Progenitor cell of endocrine pancreas (in vitro differentiated cells): ENCODE results near the gene CNDP1. TPM values are rescaled to one million over a fixed set of nuclear protein-coding genes. Genes with fewer than 3 reads are reported as not detected.

ENCODE experiments used
- DNase-seq: peaks from one replicate; pipeline ENCODE4 v3.0.0; 2021; ENCODE audit warnings: low spot score; ENCODE audit not compliant: unreplicated experiment
- H3K27ac Mint-ChIP-seq: 2 replicates; pipeline ENCODE4 v1.8.0; 2021; ENCODE audit warnings: mild to moderate bottlenecking, moderate library complexity, mixed read lengths
- H3K27me3 Mint-ChIP-seq: 2 replicates; pipeline ENCODE4 v1.8.0; 2021; ENCODE audit warnings: mixed read lengths
- H3K36me3 Mint-ChIP-seq: 2 replicates; pipeline ENCODE4 v1.8.0; 2022; ENCODE audit warnings: mixed read lengths; ENCODE audit not compliant: insufficient read depth
- H3K4me1 Mint-ChIP-seq: 2 replicates; pipeline ENCODE4 v1.8.0; 2021; ENCODE audit warnings: low read depth, mixed read lengths
- H3K4me3 Mint-ChIP-seq: 2 replicates; pipeline ENCODE4 v1.8.0; 2021; ENCODE audit warnings: low read depth, mild to moderate bottlenecking, moderate library complexity, mixed read lengths
- H3K9me3 Mint-ChIP-seq: 2 replicates; pipeline ENCODE4 v1.8.0; 2021; ENCODE audit warnings: low read depth, mixed read lengths
- CTCF ChIP-seq: fragments of 200-600 bp; sonication (generic); IDR thresholded peaks from one replicate; pipeline ENCODE4 v1.5.0; 2021; ENCODE audit warnings: antibody characterized with exemption, mild to moderate bottlenecking; ENCODE audit not compliant: unreplicated experiment
- long read RNA-seq: library from polyadenylated mRNA; unstranded; transcript quantifications from one replicate; pipeline ENCODE4 v2.0.0, GENCODE V29; 2020
- total RNA-seq: library from RNA; stranded (reverse); gene quantifications from 2 replicates; pipeline ENCODE4 v1.2.1, GENCODE V29; 2021

The CNDP1 gene
- 0.29 and 0.38 TPM in 2 replicates for total RNA-seq
- long read RNA-seq, partial matches to known transcripts, result 4 of 5 reads
- long read RNA-seq, other reads (novel, unspliced or antisense), result 1 of 5 reads

GRCh38 chr18:74534150-74534969, at the start of gene CNDP1:
CNDP1 (plus strand) TSS chr18:74534500; CDS start chr18:74534668, 168 bp downstream.
- Mint-ChIP-seq H3K27ac (no peak within 1 kb of the TSS), H3K4me3 (no peak within 1 kb of the TSS), H3K4me1 (peaks cover 7% of the 10 kb centered on the region), H3K27me3 (peaks cover 11% of the 10 kb centered on the region), H3K9me3 (peaks cover 12% of the 10 kb centered on the region), H3K36me3 (peaks cover 4% of the 10 kb centered on the region)
- no peak for TF ChIP-seq CTCF
- DNase-seq, result no peak

- no peaks in the 10 kb centered on the region for H3K36me3 Mint-ChIP-seq
- no peak overlapping the region for H3K27ac Mint-ChIP-seq
- DNase-seq, result no peak
- H3K4me1 Mint-ChIP-seq, result no peaks in the 10 kb centered on the region
- TF ChIP-seq CTCF, result no peak
- H3K4me3 Mint-ChIP-seq, result no peak overlapping the region
- no peaks in the 10 kb centered on the region for H3K9me3 Mint-ChIP-seq
- H3K27me3 Mint-ChIP-seq, result peaks cover 3% of the 10 kb centered on the region
These were observed 48.0 kb upstream of the CNDP1 start for GRCh38 chr18:74486119-74486849.

- Mint-ChIP-seq H3K4me3 (no peak overlapping the region), H3K27ac (no peak overlapping the region)
- no peak for TF ChIP-seq CTCF
These were observed 45.9 kb upstream of the CNDP1 start for GRCh38 chr18:74488354-74488753.

GRCh38 chr18:74488864-74489263, 45.4 kb upstream of the CNDP1 start:
- H3K9me3 Mint-ChIP-seq, result no peaks in the 10 kb centered on the region
- H3K27me3 Mint-ChIP-seq, result peaks cover 3% of the 10 kb centered on the region
- H3K27ac Mint-ChIP-seq, result no peak overlapping the region
- H3K4me1 Mint-ChIP-seq, result no peaks in the 10 kb centered on the region
- no peak for DNase-seq
- no peaks in the 10 kb centered on the region for H3K36me3 Mint-ChIP-seq
- no peak for TF ChIP-seq CTCF
- no peak overlapping the region for H3K4me3 Mint-ChIP-seq

More at GRCh38 chr18:74488354-74488753, 45.9 kb upstream of the CNDP1 start:
- H3K4me1 Mint-ChIP-seq, result no peaks in the 10 kb centered on the region
- peaks cover 3% of the 10 kb centered on the region for H3K27me3 Mint-ChIP-seq
- H3K36me3 Mint-ChIP-seq, result no peaks in the 10 kb centered on the region
- no peaks in the 10 kb centered on the region for H3K9me3 Mint-ChIP-seq
- DNase-seq, result no peak

- no peak for TF ChIP-seq CTCF
These were observed 44.6 kb upstream of the CNDP1 start for GRCh38 chr18:74489676-74490075.

More at GRCh38 chr18:74489676-74490075, 44.6 kb upstream of the CNDP1 start:
- H3K4me3 Mint-ChIP-seq, result no peak overlapping the region
- no peaks in the 10 kb centered on the region for H3K4me1 Mint-ChIP-seq
- H3K9me3 Mint-ChIP-seq, result no peaks in the 10 kb centered on the region
- H3K36me3 Mint-ChIP-seq, result no peaks in the 10 kb centered on the region
- H3K27me3 Mint-ChIP-seq, result peaks cover 3% of the 10 kb centered on the region
- no peak for DNase-seq
- no peak overlapping the region for H3K27ac Mint-ChIP-seq
